Measurements from ENCODE around the gene NEO1.

GRCh38 chr15:73227433-73228056 is 175.3 kb downstream of the NEO1 start:
- TF ChIP-seq CTCF (IDR thresholded peaks at IDR 0.05) (no peak), POLR2A (IDR thresholded peaks at IDR 0.05) (no peak)

Data from uterus (tissue), 2 donors.